GM18861 (cell line): Measurements from ENCODE around the gene TMEM126A.
A peak's percentile ranks its signal among the peaks of the same experiment; 100 is the strongest.
"Not testable (repeated sequence)": the region's sequence is repeated elsewhere in the genome, so short reads cannot be mapped to it uniquely, and the experiment has no call there.

Source experiments
- ATAC-seq: cut with Tn5 transposase; IDR thresholded peaks from one replicate; pipeline ENCODE4 v1.9.1; 2021; ENCODE audit not compliant: unreplicated experiment

The TMEM126A gene

GRCh38 chr11:85647604-85648299, at the start of gene TMEM126A:
Gene TMEM126A (plus strand): TSS chr11:85647967. CDS start chr11:85650256, 2,289 bp downstream.
- ATAC-seq: peak; percentile 99

- ATAC-seq: no peak
These were observed 48.7 kb upstream of the TMEM126A start for GRCh38 chr11:85599083-85599482.

GRCh38 chr11:85602526-85603213, 45.1 kb upstream of the TMEM126A start:
- ATAC-seq: no peak

- no peak for ATAC-seq
These were observed 44.5 kb upstream of the TMEM126A start for GRCh38 chr11:85603220-85603619.

- not testable (repeated sequence) for ATAC-seq
These were observed 41.5 kb upstream of the TMEM126A start for GRCh38 chr11:85606237-85606636.

GRCh38 chr11:85608621-85609020, 39.1 kb upstream of the TMEM126A start:
- ATAC-seq: not testable (repeated sequence)

GRCh38 chr11:85609286-85609685, 38.5 kb upstream of the TMEM126A start:
- not testable (repeated sequence) for ATAC-seq

- ATAC-seq: not testable (repeated sequence)
These were observed 36.1 kb upstream of the TMEM126A start for GRCh38 chr11:85611643-85612042.

- ATAC-seq: no peak
These were observed 28.3 kb upstream of the TMEM126A start for GRCh38 chr11:85619499-85619898.

GRCh38 chr11:85620256-85620655, 27.5 kb upstream of the TMEM126A start:
- no peak for ATAC-seq

- ATAC-seq: no peak
These were observed 21.3 kb upstream of the TMEM126A start for GRCh38 chr11:85626496-85626895.

- ATAC-seq: no peak
These were observed 20.3 kb upstream of the TMEM126A start, which contains the start of gene DLG2 for GRCh38 chr11:85627332-85627997. Gene DLG2 (minus strand): TSS chr11:85627344.

- peak; percentile 98 for ATAC-seq
These were observed 19.6 kb upstream of the TMEM126A start, which contains the start of gene TMEM126B for GRCh38 chr11:85627998-85628770. Gene TMEM126B (plus strand): TSS chr11:85628593. CDS start chr11:85628608, 15 bp downstream.

GRCh38 chr11:85628771-85629341, 18.9 kb upstream of the TMEM126A start:
- ATAC-seq: no peak

GRCh38 chr11:85634747-85635146, 13.0 kb upstream of the TMEM126A start:
- ATAC-seq: no peak

GRCh38 chr11:85643191-85643614, 4.6 kb upstream of the TMEM126A start:
- ATAC-seq: no peak

GRCh38 chr11:85647078-85647477, 689 bp upstream of the TMEM126A start:
- ATAC-seq: peak; percentile 2

- ATAC-seq: no peak
These were observed 3.4 kb downstream of the TMEM126A start for GRCh38 chr11:85651118-85651517.

GRCh38 chr11:85652786-85653447, 5.2 kb downstream of the TMEM126A start:
- no peak for ATAC-seq

- not testable (repeated sequence) for ATAC-seq
These were observed 6.6 kb downstream of the TMEM126A start for GRCh38 chr11:85654343-85654742.
